T-helper 2 cell (primary cell): Measurements from ENCODE around the gene GRP.
A peak's percentile ranks its signal among the peaks of the same experiment; 100 is the strongest.

Source experiments
- DNase-seq, 5 experiments: peaks; one replicate each; pipeline versions ENCODE4 v3.0.0 to v3.0.0-alpha.2; 2012 to 2022

The GRP gene

GRCh38 chr18:59268127-59268720 is 48.3 kb downstream of the GRP start:
- no peak for DNase-seq

- DNase-seq, result peak in 1 of 5 experiments; percentile 77
Observed at GRCh38 chr18:59268721-59269562, 49.0 kb downstream of the GRP start.

- DNase-seq, result no peak
Observed at GRCh38 chr18:59269563-59270119, 49.7 kb downstream of the GRP start.

GRCh38 chr18:59270689-59271257 is 50.8 kb downstream of the GRP start:
- peak in 1 of 5 experiments; percentile 30 for DNase-seq

- DNase-seq, result no peak
Observed at GRCh38 chr18:59271606-59272220, 51.8 kb downstream of the GRP start.

- peak in 1 of 5 experiments; percentile 28 for DNase-seq
Observed at GRCh38 chr18:59272221-59272888, 52.4 kb downstream of the GRP start.

GRCh38 chr18:59272891-59273758 is 53.2 kb downstream of the GRP start, which contains the start of gene RAX:
Gene RAX, minus strand, starts transcription at chr18:59273454. Its CDS starts 248 bp downstream, at chr18:59273206.
- peak in 1 of 5 experiments; percentile 22 for DNase-seq

- DNase-seq, result no peak
Observed at GRCh38 chr18:59273759-59274532, 54.0 kb downstream of the GRP start.

- no peak for DNase-seq
Observed at GRCh38 chr18:59274533-59274928, 54.6 kb downstream of the GRP start.

- no peak for DNase-seq
Observed at GRCh38 chr18:59275406-59275949, 55.5 kb downstream of the GRP start.

- no peak for DNase-seq
Observed at GRCh38 chr18:59276047-59276446, 56.1 kb downstream of the GRP start.

GRCh38 chr18:59278793-59279192 is 58.8 kb downstream of the GRP start:
- DNase-seq, result no peak

GRCh38 chr18:59279193-59279592 is 59.2 kb downstream of the GRP start:
- DNase-seq, result peak in 1 of 5 experiments; percentile 27

- no peak for DNase-seq
Observed at GRCh38 chr18:59279722-59280121, 59.8 kb downstream of the GRP start.
